ENCODE data around the gene ZNF287. TPM values are rescaled to one million over a fixed set of nuclear protein-coding genes. Genes with fewer than 3 reads are reported as not detected.

Gene ZNF287
- total RNA-seq (2021; fragmentation: NEBNext Ultra II Directional; extraction: Animal tissue kit (Norgen Biotek cat#: 25700)) = 5.6 and 6.2 TPM in 2 replicates
- polyA plus RNA-seq (2011; rRNA removed) = 1.7 TPM in 2 replicates
- 2.2 TPM for polyA plus RNA-seq (2011; cell fraction: cytosol; rRNA removed)
- polyA plus RNA-seq (2011; cell fraction: nucleus; rRNA removed) = 1.9 TPM
- polyA plus RNA-seq (2012, experiment 1 of 2) = 1.7 to 2.7 TPM (median 2.1 TPM) in 4 replicates
- polyA plus RNA-seq (2012, experiment 2 of 2) = 0.42 TPM
- 5.0 TPM for polyA plus RNA-seq (2013, experiment 1 of 2)
- 3.6 TPM for polyA plus RNA-seq (2013, experiment 2 of 2)
- 2.0 and 3.3 TPM in 2 replicates for polyA minus RNA-seq (2011; rRNA and poly(A)+ RNA removed)
- polyA minus RNA-seq (2011; cell fraction: cytosol; rRNA and poly(A)+ RNA removed) = 3.4 TPM
- polyA minus RNA-seq (2011; cell fraction: nucleus; rRNA and poly(A)+ RNA removed) = 6.4 TPM
- long read RNA-seq, experiment 1, partial matches to known transcripts = 0 of 3 reads
- long read RNA-seq, experiment 1, other reads (novel, unspliced or antisense) = 1 of 3 reads
- long read RNA-seq, experiment 2 = 0 reads

DNA sequence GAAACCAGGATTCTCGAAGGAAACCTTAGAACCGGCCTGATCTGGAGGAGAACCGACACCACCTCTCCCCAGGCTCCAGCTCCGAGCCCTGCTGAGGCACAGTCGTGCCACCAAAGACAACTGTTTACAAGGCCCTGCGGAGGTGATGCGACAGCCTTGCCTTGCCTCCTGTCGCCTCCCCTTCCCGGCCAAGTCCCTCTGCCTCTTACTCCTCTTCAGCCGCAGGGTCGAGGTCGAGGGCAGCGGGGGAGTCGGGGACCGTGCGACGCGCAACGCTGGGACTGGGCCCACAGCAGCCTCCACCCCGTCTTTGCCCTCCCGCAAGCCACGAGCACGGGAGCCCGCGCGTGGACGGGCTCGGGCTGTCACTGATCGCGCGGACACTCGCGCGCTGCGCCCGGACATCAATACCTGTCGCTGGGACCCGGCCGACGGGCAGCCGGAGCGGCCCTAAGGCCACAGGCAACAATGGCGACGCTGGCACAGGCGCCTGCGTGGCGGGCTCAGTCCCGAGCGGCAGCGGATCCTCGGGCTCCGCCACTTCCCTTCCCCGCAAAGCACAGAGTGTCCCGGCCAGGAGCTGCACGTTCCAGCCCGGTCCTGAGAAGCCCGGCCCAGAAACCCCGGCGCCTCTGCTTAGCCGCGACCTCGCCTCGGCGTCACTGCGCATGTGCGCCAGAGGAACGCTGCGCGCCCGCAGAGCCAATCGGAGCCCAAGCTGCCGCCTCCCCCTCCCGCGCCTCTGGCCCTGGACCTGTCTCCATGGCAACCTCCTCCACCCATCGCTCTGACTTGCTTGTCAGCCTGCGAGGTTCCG, at the start of gene ZNF287:
ZNF287 (minus strand) TSS at position 664 of the 817 bp plus-strand sequence. CDS start 1,473 bp downstream, outside the sequence.
- Histone ChIP-seq H3K79me2 (ENCODE audit: control insufficient read depth in 1 of 2, insufficient read depth in 2 of 2, low read length in 2 of 2) (0 out of 4 replicates have a peak, but pooled peaks cover 0 to 3% of the 10 kb centered on the region in 2 experiments), H2BK5ac (ENCODE audit: low read depth, low read length) (no peak within 1 kb of the TSS), H3K14ac (ENCODE audit: insufficient read length) (no peak within 1 kb of the TSS), H2BK15ac (ENCODE audit: low read length) (no peak within 1 kb of the TSS), H4K5ac (ENCODE audit: insufficient read length, low read depth, low read length) (no peak within 1 kb of the TSS), H3K23ac (ENCODE audit: insufficient read length) (no peak within 1 kb of the TSS), H4K8ac (ENCODE audit: extremely low read depth, insufficient read depth, low read length) (no peak within 1 kb of the TSS; the same call in 1 of the 2 replicates), H3K4me2 (ENCODE audit: insufficient read depth in 1 of 2, low read depth in 2 of 2, low read length in 2 of 2) (peak within 1 kb of the TSS; percentile 66 to 96), H3K36me3 (ENCODE audit: control insufficient read depth in 2 of 4, insufficient read depth in 4 of 4, low read length in 3 of 4) (peaks cover 0 to 1% (median 0%) of the 10 kb centered on the region in 4 experiments; a peak in 2 of 8 replicates), H3K9me3 (ENCODE audit: insufficient read depth in 2 of 2, low read depth in 1 of 2, low read length in 1 of 2) (no peaks in the 10 kb centered on the region), H3K79me1 (ENCODE audit: low read depth, low read length) (no peaks in the 10 kb centered on the region), H3K18ac (ENCODE audit: extremely low read depth, low read length) (peak within 1 kb of the TSS; percentile 71; the same call in 1 of the 2 replicates), H2BK120ac (replicated peaks; ENCODE audit: low read depth, low read length) (no peak within 1 kb of the TSS), H3K9ac (replicated peaks in 1 of 4; ENCODE audit: extremely low read depth in 1 of 4, low read depth in 3 of 4, low read length in 3 of 4) (peak within 1 kb of the TSS in 2 of 4 experiments; percentile 34 to 35; a peak in 2 of 7 replicates), H2AFZ (ENCODE audit: low read length) (peak within 1 kb of the TSS; percentile 85; the same call in 1 of the 2 replicates), H3K23me2 (ENCODE audit: low read depth, low read length) (peaks cover 6% of the 10 kb centered on the region; the same call in 1 of the 2 replicates), H3K4me1 (replicated peaks in 1 of 4; ENCODE audit: control insufficient read depth in 3 of 4, insufficient read depth in 4 of 4, low read length in 3 of 4) (peaks cover 0 to 3% (median 1%) of the 10 kb centered on the region in 4 experiments; a peak in 4 of 7 replicates), H3K4ac (replicated peaks; ENCODE audit: insufficient read length, low read depth, low read length) (no peak within 1 kb of the TSS), H4K20me1 (replicated peaks in 1 of 2; ENCODE audit: control insufficient read depth in 1 of 2, insufficient read depth in 2 of 2, low read length in 2 of 2) (no peaks in the 10 kb centered on the region), H3K27ac (ENCODE audit: low read depth, low read length) (no peak within 1 kb of the TSS), H2BK20ac (ENCODE audit: low read length) (no peak within 1 kb of the TSS), H3K4me3 (ENCODE audit: extremely low read depth in 1 of 4, insufficient read depth in 2 of 4, low read depth in 3 of 4, low read length in 4 of 4) (peak within 1 kb of the TSS; percentile 58 to 79 (median 65)), H2BK12ac (ENCODE audit: low read depth, low read length) (no peak within 1 kb of the TSS), H2AK5ac (ENCODE audit: low read depth, low read length) (no peak within 1 kb of the TSS), H3K27me3 (replicated peaks in 1 of 4; ENCODE audit: control insufficient read depth in 3 of 4, extremely low read depth in 1 of 4, insufficient read depth in 3 of 4, low read length in 3 of 4) (peaks cover 2 to 22% (median 18%) of the 10 kb centered on the region in 4 experiments), H3K56ac (replicated peaks; ENCODE audit: insufficient read length, low read depth, low read length) (peak within 1 kb of the TSS; percentile 72), H4K91ac (replicated peaks; ENCODE audit: insufficient read length, low read length) (no peak within 1 kb of the TSS)
- FAIRE-seq (peak; percentile 45), DNase-seq (ENCODE audit: low read depth in 1 of 2, low spot score in 2 of 2) (peak; percentile 53 to 93)
- ChIA-PET CTCF (ENCODE audit: partially characterized antibody) (interaction anchor here (0.6 to 1.6 kb wide), 5 partner anchors 15 to 183 kb away, joined by 3 to 6 read pairs (median 3); no protein-coding TSS in a partner anchor), POLR2A (ENCODE audit: partially characterized antibody) (interaction anchor here (0.6 kb wide), 1 partner anchor 24 kb away, joined by 3 read pairs; no protein-coding TSS in a partner anchor)
- WGBS, 2 experiments (ENCODE audit: extremely low coverage in 1 of 2, insufficient coverage in 1 of 2, insufficient read length in 1 of 2, insufficient replicate concordance in 2 of 2, low coverage in 1 of 2, low lambda C conversion rate in 2 of 2, missing lambda C conversion rate in 1 of 2) = 5% methylated on average over 63 of the region's 77 CpGs; no CpG with 5 or more reads in 1 of the 2 experiments
- TF ChIP-seq ASH2L (IDR thresholded peaks at IDR 0.05; ENCODE audit: low read length) (peak; percentile 65), TAF1 (IDR thresholded peaks at IDR 0.05; ENCODE audit: low read depth, low read length) (peak; percentile 64), TCF12 (IDR thresholded peaks at IDR 0.05; ENCODE audit: low read depth, low read length) (no peak), SRF (IDR thresholded peaks at IDR 0.05; ENCODE audit: low read depth, low read length) (no peak), BCL11A (IDR thresholded peaks at IDR 0.05; ENCODE audit: low read depth in 2 of 2, low read length in 2 of 2) (no peak), RNF2 (IDR thresholded peaks at IDR 0.05; ENCODE audit: borderline replicate concordance, low read depth, low read length, missing control alignments, poor library complexity, severe bottlenecking) (no peak), POLR2A (IDR thresholded peaks at IDR 0.05; ENCODE audit: control extremely low read depth in 1 of 2, low read depth in 2 of 2, low read length in 2 of 2) (peak in 1 of 2 experiments; percentile 46; a peak in 1 of 3 replicates), BACH1 (IDR thresholded peaks at IDR 0.05; ENCODE audit: low read length) (peak; percentile 34; the same call in 1 of the 2 replicates), SIRT6 (IDR thresholded peaks at IDR 0.05; ENCODE audit: low read length) (no peak), TEAD4 (IDR thresholded peaks at IDR 0.05; ENCODE audit: low read depth, low read length) (no peak)
